Stimulated activated CD8-positive, alpha-beta memory T cell treated with anti-CD3 and anti-CD28 coated beads, Interleukin-7, amount 100 ng/mL, for 48 hours (primary cell): ENCODE data around the gene PRKG1.

ENCODE experiments used
- DNase-seq, 2 donors: peaks; one replicate each; pipeline ENCODE4 v3.0.0-alpha.2; 2020; ENCODE audit warnings: low read depth in 1 of 2; ENCODE audit errors: extremely low read depth in 1 of 2

The PRKG1 gene

DNA sequence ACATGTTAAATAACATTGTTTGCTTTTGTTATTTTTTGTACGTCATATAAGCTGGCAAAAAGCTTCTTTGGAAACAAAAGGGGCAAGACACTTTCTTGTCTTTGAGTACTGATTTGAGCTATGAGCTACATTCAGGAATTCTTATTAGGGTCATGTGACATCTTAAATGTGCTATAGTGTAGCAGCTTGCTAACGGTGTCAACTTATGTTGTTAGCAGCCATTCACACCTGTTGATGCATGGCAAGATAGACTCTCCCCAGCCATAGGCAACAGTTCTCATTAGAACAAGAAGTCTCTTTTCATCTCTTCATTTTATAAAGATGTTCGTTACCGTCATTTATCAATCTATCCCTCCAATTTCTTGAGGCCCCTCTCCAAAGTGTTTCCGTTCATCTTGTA lies 411.4 kb downstream of the PRKG1 start:
- DNase-seq: no peak

DNA sequence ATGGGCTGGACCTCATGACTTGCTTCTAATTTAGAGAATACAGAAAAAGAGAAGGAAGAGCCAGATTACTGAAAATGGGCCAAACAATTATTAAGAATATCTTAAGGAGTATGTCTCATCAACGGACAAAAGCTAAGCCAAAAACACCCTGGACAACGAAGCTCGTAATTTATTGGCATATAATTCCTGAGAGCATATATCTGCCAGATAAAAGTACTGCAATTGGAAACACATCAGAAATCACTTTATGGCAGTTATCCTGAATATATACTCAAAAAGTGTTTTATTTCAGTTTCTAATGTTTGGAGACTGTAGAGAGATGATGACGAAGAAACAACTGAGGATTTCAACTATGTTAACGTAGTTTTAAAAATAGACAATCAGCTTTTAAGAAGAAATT lies 413.3 kb downstream of the PRKG1 start:
- no peak for DNase-seq

DNA sequence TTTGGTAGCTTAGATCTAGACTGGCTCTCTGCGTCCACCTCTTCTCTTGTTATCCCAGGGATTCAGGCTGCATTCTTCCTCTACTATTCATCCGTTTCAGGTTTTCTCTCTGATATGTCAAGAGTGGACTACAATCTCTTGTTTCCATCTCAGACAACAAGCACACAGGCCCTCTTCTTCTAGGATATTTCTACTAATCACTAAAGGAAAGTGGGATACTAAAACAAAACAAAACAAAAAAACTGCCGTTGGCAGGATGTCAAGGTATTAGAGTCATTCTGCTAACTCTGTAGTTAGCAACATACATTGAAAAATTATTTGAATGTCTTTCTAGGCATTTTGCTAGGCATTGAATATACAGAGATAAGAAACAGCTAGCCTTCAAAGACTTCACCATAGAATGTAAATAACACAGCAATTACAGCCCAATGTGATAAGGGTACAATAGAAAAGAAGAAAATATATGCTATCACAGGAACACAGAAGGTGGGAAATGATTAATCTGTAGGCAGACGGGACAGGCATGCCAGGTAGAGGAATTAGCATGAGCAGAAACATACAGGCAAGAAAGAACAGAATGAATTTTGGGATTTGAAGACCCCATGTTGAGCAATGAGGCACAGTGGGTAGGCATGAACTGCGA lies 414.6 kb downstream of the PRKG1 start:
- no peak for DNase-seq

DNA sequence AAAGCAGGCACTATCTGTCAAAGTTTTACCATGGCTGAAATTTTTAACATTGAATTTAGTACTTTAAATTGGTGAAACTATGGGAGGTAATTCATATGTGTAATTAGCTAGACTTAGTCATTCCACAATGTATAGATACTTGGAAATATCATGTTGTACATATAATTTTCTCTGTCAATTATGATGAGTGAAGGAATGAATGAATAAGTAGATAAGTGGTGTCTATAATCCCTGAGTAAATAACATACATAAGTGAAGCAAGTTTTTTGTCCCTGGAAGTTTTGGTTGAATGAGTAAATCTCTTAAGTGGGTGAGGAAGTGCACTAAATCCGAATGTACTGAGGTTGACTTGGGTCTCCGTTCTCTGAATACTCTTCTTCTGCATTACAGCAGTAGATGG lies 424.1 kb downstream of the PRKG1 start:
- no peak for DNase-seq

DNA sequence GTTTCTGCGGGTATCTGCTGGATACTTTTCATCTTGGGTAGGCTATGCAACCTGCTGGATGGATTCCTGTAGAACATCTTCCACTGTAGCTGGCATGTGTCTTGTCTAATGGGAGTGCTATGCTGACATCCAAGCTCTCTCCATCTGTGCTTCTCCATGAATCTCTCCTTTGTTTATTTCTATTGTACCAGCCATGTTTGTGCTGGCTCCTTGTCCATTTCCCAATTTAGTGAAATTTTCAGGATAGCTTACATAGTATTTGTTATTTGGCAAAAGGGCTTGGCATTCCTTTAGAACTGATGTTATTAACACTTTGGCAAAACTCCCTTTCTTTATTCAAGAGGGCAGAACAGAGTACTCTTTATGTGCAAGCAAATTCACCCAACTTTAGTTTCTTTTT lies 427.1 kb downstream of the PRKG1 start:
- DNase-seq: no peak

DNA sequence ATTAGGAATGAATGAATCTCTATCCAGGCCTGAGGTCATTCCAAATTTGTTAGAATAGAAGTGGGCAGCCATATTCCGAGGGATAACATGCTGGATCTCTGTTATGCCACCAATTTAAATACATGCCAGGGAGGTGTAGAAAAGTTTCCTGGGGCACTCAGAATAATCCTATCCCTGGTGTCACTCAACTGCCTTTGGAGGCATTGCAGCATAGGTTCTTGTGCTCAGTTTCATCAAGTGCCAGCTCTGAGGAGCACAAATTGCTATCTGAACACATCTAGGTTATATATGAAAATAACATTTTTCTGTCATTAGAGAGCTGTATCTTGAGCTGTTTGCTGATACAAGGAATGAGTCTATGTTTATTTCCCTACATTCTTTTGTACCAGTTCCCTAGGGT lies 427.8 kb downstream of the PRKG1 start:
- no peak for DNase-seq

DNA sequence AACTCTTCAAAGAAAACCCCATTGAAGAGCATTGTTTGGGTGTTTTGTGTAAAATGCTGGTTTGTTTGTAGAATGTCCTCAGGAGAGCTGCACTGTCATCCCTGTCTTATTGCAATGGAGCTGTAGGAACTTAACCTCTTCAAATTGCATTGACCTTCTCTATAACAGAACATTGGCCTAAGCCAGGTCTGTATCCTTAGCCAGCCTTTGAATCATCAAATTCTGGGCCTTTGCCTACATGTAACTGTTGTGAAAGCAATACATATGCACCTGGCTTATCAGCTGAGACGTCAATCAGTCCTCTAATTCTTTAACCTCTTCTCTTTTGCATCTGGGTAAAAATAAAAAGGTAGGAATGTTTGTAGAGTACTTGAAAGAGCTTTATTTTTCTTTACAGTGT lies 429.1 kb downstream of the PRKG1 start:
- no peak for DNase-seq

DNA sequence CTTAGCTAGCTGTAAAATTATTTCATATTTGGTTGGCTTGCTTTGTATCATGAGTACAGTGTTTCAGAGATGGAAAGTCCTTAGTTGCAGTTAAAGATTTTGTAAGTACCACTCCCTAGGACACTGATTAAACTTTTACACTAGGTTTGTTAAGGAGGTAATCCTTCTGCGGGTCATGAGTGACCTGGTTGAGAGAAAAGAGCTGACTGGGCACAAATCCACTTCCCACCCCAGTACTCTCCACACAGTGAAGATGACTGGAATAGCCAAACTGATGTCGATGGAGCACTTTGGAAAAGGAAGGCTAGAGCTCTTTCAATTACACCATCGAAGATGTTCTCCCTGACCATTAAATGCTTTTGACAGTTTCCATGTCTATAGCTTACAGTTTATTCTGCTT lies 433.2 kb downstream of the PRKG1 start:
- no peak for DNase-seq

DNA sequence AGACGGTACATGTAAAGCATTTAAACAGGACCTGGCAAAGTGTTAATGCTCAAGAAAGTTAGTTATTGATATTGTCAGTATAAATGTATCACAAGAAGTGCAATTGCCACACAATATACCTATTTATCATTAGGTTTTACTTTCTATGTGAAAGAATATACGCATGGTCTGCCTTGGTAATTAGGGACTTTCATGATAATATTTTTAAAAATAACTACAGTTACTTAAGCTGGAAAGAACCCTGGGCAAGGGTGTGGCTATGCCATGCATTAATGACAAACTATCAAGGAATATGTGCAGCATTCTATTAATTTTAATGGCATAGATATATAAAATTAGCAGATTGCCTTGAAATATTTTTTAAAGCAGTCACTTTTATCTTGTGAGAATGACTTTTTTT lies 433.9 kb downstream of the PRKG1 start:
- DNase-seq: no peak

DNA sequence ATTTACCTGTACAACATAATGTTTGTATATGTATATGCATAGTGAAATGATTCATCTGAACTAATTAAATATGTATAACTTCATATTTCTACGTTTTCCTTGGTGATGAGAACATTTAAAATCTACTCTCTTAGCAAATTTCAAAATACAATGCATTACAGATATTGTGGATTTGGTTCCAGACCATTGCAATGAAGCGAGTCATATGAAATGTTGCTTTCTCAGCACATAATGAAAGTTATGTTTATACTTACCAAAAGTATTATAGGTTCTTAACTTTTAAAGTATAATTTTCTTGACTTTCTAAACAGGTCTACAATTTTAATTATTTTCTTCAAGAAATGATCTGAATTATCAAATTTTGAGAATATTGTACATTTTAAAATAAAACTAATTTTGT lies 435.9 kb downstream of the PRKG1 start:
- no peak for DNase-seq

DNA sequence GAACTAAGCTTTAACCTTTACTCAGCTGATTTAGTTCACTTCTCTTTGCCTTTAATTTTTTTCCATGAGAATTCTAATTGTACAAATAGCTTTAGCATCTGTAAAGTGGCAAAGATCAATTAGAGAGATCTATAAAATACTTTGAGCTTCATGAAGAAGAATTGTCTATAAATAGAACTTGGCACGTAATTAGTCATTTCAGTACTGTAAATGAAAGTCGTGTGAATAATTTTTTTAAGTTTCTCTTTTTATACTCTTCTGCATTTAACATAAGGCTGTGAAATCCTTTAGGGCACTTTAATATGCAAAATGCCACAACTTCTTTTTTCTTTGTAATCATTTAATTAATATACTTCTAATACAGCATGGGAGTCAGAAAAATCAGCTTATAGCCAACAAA lies 447.3 kb downstream of the PRKG1 start:
- DNase-seq: no peak

DNA sequence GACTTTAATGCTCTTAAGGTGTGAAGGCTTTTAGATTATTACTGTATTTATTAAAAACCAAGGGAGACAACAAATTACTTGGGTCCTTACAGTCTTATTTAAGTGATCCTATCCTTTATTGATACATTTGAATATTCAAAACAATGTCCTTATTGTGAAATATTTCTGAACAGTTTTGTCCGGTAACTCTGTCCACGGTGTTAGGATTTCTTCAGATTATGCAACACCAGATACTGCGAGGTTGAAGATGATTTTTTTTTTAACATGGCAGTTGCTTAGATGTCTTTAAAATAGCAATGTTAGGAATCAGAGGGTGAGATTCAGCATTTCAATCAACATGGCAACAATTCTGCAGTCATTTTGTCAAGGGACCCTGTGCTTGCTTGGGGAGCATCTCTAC lies 448.6 kb downstream of the PRKG1 start:
- DNase-seq: no peak

DNA sequence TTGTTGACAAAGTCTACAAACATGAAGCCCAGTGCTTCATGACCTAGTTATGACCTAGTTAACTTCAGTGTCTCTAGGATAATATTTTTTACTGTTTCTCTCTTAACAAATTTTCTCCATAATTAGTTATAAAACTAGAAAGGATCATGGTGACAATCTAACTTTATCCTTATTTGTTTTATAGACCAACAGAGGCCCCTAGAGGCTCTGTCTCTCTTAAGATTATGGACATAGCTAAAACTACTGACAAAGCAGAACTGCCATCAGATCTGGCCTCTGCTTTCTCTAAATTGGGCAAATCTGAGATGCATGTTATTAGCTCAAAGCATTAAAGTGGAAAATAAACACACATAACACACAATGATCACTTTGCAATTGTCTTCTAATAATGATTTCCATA lies 449.2 kb downstream of the PRKG1 start:
- DNase-seq: no peak

DNA sequence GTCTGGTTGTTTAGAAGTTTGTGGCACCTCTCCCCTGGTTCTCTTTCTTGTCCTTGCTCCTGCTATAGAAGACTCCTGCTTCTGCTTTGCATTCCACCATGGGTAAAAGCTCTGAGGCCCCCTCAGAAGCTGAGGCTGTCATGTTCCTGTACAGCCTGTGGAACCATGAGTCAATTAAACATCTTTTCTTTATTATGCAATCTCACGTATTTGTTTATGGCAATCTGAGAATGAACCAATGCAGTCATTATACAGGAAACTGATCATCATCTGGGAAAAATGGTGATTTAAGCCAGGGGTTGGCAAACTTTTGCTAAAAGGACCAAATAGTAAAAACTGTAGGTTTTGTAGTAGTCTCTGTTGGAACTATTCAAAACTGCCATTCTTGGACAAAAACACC lies 449.8 kb downstream of the PRKG1 start:
- DNase-seq: no peak

DNA sequence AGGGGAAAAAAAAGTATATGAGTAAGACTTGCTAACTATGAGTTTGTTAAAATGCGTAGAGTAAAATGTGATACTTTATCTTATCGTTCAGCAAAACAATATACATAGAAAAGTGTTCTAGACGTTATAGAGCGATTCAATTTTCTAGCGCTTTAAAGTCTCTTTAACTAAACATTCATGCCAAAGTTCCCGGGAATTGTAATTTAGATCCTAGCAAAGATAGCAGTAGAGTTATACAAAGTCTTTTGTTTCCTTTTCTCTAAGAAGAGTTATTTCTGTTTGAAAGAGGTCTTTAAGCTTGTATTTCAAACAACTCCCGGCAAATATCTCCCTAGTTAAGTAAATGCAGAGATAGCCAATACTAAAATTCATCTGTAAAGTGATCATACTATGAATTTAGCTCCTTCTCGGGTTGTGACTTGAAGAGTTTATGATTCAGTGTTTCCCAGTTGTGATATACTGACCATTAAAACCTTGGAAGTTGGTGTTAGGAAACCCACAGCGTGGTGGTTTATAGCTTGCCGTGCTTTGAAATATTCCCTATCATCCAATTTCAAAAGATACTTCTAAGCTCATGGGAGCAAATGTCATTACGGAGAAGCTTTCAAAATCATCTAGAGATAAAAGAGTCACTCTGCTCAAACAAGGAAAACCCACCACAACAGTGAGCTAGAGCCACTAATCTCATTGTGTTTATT lies 453.4 kb downstream of the PRKG1 start:
- no peak for DNase-seq

DNA sequence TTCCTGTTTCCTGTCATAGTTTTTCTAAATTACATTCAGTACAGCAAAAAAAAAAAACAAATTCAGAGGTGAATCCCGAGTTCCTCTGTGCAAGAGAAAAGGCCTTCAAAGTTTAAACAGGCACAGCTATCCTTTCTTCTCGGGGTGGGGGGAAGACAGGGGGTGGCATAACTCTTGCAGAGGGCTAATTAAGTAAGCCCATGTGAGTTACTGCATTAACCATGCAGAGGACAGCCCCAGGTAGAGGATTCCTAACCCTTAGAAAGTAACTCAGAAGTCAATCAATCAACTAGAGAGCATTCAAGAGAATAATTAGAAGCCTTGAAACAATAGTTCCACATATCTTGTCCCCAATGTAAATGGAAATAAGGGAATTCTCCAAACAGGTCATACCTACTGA lies 454.2 kb downstream of the PRKG1 start:
- no peak for DNase-seq

DNA sequence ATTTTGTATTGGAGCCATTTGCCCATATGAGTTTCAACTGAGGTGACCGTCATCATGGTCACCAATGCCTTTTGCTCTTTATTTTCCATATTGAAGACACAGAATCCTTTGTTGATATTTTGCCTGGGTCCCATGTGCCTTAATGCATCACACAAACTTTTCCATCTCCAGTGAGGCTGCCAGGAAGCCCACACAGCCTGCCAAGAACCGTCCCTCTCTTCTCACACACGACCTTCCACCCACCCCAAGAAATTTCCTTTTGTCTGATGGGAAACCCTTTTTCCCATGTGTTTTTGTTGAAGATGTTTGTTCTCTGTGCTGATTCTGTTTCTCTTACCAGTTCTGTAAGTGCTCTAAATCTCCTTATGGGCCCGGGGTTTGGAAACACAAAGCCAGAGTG lies 456.3 kb downstream of the PRKG1 start:
- DNase-seq: no peak

DNA sequence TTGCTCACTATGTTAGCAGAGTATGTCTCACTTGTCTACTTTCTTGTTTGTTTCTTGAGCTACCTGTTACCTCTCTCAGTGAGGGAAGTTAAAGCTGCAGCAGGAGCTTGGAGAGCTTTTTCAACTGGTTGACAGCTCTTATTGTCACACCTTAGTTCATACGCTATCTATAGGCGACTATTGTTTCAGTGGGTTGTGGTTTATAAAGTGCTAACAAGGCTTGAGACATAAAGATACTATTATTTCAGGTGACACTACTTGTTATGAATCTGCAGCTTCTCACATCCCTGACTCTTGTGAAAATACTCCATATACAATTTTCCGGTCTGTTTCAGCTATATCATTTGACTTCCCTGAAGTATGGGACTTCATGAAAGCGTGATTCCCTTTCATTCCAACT lies 457.8 kb downstream of the PRKG1 start:
- no peak for DNase-seq

DNA sequence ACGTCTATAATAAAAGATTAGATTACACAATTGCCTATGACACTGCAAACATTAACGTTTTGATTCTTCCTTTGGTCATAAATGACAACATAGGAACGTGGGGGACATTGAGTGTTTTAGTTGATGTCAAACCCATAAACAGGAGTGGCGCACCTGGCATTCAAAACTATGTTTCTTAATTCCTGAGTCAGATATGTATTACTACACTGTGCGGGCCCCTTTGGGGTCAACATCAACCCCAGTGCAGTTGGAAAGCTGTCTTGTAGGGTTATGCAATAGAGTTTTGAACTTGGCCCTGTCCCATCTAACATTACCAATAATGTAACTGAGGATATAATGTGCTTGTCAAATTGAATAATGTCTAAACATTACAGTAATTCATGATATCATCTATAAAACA lies 468.6 kb downstream of the PRKG1 start:
- DNase-seq: no peak

DNA sequence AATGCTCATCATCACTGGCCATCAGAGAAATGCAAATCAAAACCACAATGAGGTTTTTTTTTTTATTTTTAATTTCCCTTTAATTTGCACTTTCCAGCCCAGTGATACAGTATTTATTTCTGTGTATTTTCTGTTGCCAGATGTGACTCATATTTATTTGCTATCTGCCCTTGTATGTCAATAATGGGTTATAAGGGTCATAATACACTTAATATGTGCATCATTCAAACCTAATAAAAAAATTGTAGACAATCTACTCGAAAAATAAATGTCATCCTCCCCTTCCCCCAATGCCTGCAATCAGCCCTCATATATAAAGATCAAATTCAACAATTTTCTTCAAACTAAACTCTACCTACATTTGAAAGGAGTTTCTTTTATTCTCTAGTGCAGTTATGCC lies 470.6 kb downstream of the PRKG1 start:
- DNase-seq: no peak

DNA sequence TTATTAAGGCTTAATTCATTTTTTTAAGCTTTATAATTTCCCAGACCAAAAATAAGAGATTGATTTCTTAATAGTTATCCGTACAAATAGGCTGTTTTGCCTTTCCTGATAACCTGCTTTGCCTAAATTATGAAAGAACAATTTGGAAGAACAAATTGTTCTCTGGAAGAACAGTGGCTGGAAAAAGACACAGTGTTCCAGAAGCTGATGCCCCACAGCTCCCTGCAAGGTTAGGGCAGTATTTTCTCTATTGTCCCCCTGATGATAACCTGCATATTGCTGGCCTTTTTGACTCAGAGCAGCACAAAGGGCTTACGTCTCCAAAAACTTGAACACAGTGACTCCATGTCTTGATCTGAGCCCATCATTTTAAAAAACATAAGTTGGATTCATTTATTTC lies 473.7 kb downstream of the PRKG1 start:
- DNase-seq: no peak

DNA sequence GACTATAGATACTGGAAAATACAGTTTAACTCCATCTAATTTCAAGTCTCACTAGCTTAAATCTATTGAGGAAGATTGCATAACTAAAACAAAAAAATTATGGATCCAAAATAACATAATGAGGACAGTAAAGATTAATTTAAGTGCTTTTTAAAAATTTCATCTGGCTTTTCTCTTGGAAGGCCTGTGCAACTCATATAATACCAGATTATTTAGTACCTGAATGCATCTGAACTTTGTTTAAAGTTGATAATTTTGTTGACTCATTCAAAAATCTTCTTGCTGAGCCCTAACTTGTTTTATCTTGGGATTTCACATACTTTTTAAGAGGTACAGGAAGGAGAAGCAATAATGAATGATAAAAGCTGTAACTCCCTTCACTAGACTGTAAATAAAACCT lies 478.6 kb downstream of the PRKG1 start:
- DNase-seq: no peak

DNA sequence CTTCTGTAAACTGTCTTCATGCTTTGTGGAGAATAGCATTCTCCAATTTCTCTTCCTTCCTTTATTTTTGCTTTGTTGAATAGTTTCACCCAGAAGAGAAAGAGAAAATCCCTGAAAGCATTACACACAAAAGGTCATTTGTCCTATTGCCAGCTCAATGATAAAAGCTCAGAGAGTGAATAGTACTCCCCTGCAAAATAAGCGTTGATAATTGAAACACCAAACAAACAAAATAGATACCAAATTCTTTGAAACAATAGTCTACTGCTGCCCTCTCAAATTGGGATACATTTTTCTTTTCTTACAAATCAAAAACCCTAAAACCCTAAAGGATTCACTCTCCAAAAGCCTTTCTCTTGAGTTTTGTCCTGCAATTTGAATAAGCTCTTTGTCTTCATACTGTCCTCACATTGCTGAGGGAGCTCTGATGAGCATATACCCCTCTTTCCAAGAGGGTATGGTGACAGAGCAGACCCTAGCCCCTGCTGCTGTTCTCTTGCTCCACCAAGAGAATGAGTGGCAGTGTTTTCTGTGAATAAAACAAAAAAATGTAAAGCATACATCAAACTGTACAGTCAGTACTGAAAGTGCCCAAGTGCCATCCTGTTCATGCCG lies 490.7 kb downstream of the PRKG1 start:
- DNase-seq: no peak
